Measurements from ENCODE around the gene EIF2AK3. TPM values are rescaled to one million over a fixed set of nuclear protein-coding genes. Genes with fewer than 3 reads are reported as not detected.

Gene EIF2AK3
- total and polyA plus RNA-seq, 4 donors: 5.3 to 46.7 (median 18.6) TPM

GRCh38 chr2:88545118-88545517, 82.1 kb downstream of the EIF2AK3 start:
- H3K27me3 ChIP-seq (ENCODE audit: control insufficient read depth in 3 of 3, insufficient read depth in 3 of 3, low read length in 2 of 3): peaks cover 0 to 7% (median 2%) of the 10 kb centered on the region in 3 donors
- H3K9ac ChIP-seq (ENCODE audit: insufficient read depth in 1 of 2, low read length in 2 of 2): no peak overlapping the region
- H3K4me3 ChIP-seq: no peak overlapping the region
- no peaks in the 10 kb centered on the region for H3K36me3 ChIP-seq (ENCODE audit: control insufficient read depth in 4 of 4, insufficient read depth in 4 of 4, low read length in 4 of 4)
- H3K27ac ChIP-seq (ENCODE audit: low read depth in 1 of 2, low read length in 1 of 2): no peak overlapping the region
- peaks cover 0 to 7% (median 0%) of the 10 kb centered on the region in 5 donors for H3K4me1 ChIP-seq (ENCODE audit: control insufficient read depth in 5 of 5, insufficient read depth in 5 of 5, low read length in 5 of 5)
- ATAC-seq (ENCODE audit: insufficient read depth, low FRiP score): no peak
- 91 to 92% methylated on average over 5 of the region's 5 CpGs for WGBS, 2 donors
- peaks cover 0 to 2% (median 0%) of the 10 kb centered on the region in 4 donors for H3K9me3 ChIP-seq (ENCODE audit: control insufficient read depth in 4 of 4, insufficient read depth in 3 of 4, low read length in 3 of 4)
- DNase-seq: no peak
- no peak for TF ChIP-seq CTCF (IDR thresholded peaks at IDR 0.05; ENCODE audit: control extremely low read depth, extremely low read depth)

GRCh38 chr2:88543541-88544057, 83.7 kb downstream of the EIF2AK3 start:
- H3K4me1 ChIP-seq (ENCODE audit: control insufficient read depth in 5 of 5, insufficient read depth in 5 of 5, low read length in 5 of 5): no peaks in the 10 kb centered on the region
- DNase-seq: no peak
- no peak for TF ChIP-seq CTCF (IDR thresholded peaks at IDR 0.05; ENCODE audit: control extremely low read depth, extremely low read depth)
- H3K27ac ChIP-seq (ENCODE audit: low read depth in 1 of 2, low read length in 1 of 2): no peak overlapping the region
- H3K9ac ChIP-seq (ENCODE audit: insufficient read depth in 1 of 2, low read length in 2 of 2): no peak overlapping the region
- H3K9me3 ChIP-seq (ENCODE audit: control insufficient read depth in 4 of 4, insufficient read depth in 3 of 4, low read length in 3 of 4): peaks cover 0 to 2% (median 0%) of the 10 kb centered on the region in 4 donors
- WGBS, 2 donors: 78 to 82% methylated on average over 6 of the region's 6 CpGs
- H3K4me3 ChIP-seq: no peak overlapping the region
- H3K27me3 ChIP-seq (ENCODE audit: control insufficient read depth in 3 of 3, insufficient read depth in 3 of 3, low read length in 2 of 3): no peaks in the 10 kb centered on the region
- no peaks in the 10 kb centered on the region for H3K36me3 ChIP-seq (ENCODE audit: control insufficient read depth in 4 of 4, insufficient read depth in 4 of 4, low read length in 4 of 4)
- no peak for ATAC-seq (ENCODE audit: insufficient read depth, low FRiP score)

- Histone ChIP-seq H3K36me3 (ENCODE audit: control insufficient read depth in 4 of 4, insufficient read depth in 4 of 4, low read length in 4 of 4) (no peaks in the 10 kb centered on the region), H3K4me3 (no peak overlapping the region), H3K27ac (ENCODE audit: low read depth in 1 of 2, low read length in 1 of 2) (no peak overlapping the region), H3K9me3 (ENCODE audit: control insufficient read depth in 4 of 4, insufficient read depth in 3 of 4, low read length in 3 of 4) (peaks cover 0 to 2% (median 0%) of the 10 kb centered on the region in 4 donors), H3K9ac (ENCODE audit: insufficient read depth in 1 of 2, low read length in 2 of 2) (no peak overlapping the region), H3K27me3 (ENCODE audit: control insufficient read depth in 3 of 3, insufficient read depth in 3 of 3, low read length in 2 of 3) (no peaks in the 10 kb centered on the region), H3K4me1 (ENCODE audit: control insufficient read depth in 5 of 5, insufficient read depth in 5 of 5, low read length in 5 of 5) (no peaks in the 10 kb centered on the region)
- DNase-seq: no peak
- ATAC-seq (ENCODE audit: insufficient read depth, low FRiP score): no peak
- no peak for TF ChIP-seq CTCF (IDR thresholded peaks at IDR 0.05; ENCODE audit: control extremely low read depth, extremely low read depth)
- 84 to 89% methylated on average over 6 of the region's 6 CpGs for WGBS, 2 donors
These were observed 84.6 kb downstream of the EIF2AK3 start for GRCh38 chr2:88542668-88543067.

- Histone ChIP-seq H3K4me3 (no peak overlapping the region), H3K4me1 (ENCODE audit: control insufficient read depth in 5 of 5, insufficient read depth in 5 of 5, low read length in 5 of 5) (peaks cover 0 to 5% (median 0%) of the 10 kb centered on the region in 5 donors), H3K27me3 (ENCODE audit: control insufficient read depth in 3 of 3, insufficient read depth in 3 of 3, low read length in 2 of 3) (no peaks in the 10 kb centered on the region), H3K27ac (ENCODE audit: low read depth in 1 of 2, low read length in 1 of 2) (no peak overlapping the region), H3K36me3 (ENCODE audit: control insufficient read depth in 4 of 4, insufficient read depth in 4 of 4, low read length in 4 of 4) (no peaks in the 10 kb centered on the region), H3K9me3 (ENCODE audit: control insufficient read depth in 4 of 4, insufficient read depth in 3 of 4, low read length in 3 of 4) (peaks cover 0 to 2% (median 0%) of the 10 kb centered on the region in 4 donors), H3K9ac (ENCODE audit: insufficient read depth in 1 of 2, low read length in 2 of 2) (no peak overlapping the region)
- DNase-seq: no peak
- no peak for TF ChIP-seq CTCF (IDR thresholded peaks at IDR 0.05; ENCODE audit: control extremely low read depth, extremely low read depth)
- 44 to 97% methylated on average over 2 of the region's 2 CpGs for WGBS, 2 donors
- no peak for ATAC-seq (ENCODE audit: insufficient read depth, low FRiP score)
These were observed 86.9 kb downstream of the EIF2AK3 start for GRCh38 chr2:88540346-88540745.
